ENCODE data around the gene LEP. TPM values are rescaled to one million over a fixed set of nuclear protein-coding genes. Genes with fewer than 3 reads are reported as not detected.
A peak's percentile ranks its signal among the peaks of the same experiment; 100 is the strongest.

The LEP gene
- total RNA-seq, 4 donors from 2014 or later, result not detected

- no peak for TF ChIP-seq POLR2A (IDR thresholded peaks at IDR 0.05)
- TF ChIP-seq, protein P1, sequence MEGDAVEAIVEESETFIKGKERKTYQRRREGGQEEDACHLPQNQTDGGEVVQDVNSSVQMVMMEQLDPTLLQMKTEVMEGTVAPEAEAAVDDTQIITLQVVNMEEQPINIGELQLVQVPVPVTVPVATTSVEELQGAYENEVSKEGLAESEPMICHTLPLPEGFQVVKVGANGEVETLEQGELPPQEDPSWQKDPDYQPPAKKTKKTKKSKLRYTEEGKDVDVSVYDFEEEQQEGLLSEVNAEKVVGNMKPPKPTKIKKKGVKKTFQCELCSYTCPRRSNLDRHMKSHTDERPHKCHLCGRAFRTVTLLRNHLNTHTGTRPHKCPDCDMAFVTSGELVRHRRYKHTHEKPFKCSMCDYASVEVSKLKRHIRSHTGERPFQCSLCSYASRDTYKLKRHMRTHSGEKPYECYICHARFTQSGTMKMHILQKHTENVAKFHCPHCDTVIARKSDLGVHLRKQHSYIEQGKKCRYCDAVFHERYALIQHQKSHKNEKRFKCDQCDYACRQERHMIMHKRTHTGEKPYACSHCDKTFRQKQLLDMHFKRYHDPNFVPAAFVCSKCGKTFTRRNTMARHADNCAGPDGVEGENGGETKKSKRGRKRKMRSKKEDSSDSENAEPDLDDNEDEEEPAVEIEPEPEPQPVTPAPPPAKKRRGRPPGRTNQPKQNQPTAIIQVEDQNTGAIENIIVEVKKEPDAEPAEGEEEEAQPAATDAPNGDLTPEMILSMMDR (IDR thresholded peaks at IDR 0.05), result no peak
- no peak overlapping the region for H3K4me3 ChIP-seq
- H3K27ac ChIP-seq, result no peak overlapping the region
- peaks cover 3 to 14% of the 10 kb centered on the region in 2 donors for H3K27me3 ChIP-seq
- H3K4me1 ChIP-seq, result no peaks in the 10 kb centered on the region
- intact Hi-C loops (cut with DNase I; ENCODE audit: low total_unique reads), result no loop called here
- peaks cover 0 to 12% of the 10 kb centered on the region in 2 donors for H3K9me3 ChIP-seq
- H3K36me3 ChIP-seq, result no peaks in the 10 kb centered on the region
- DNase-seq, result no peak
Observed at GRCh38 chr7:128197989-128198580, 43.0 kb upstream of the LEP start.

GRCh38 chr7:128200376-128200775, 40.7 kb upstream of the LEP start:
- TF ChIP-seq, protein P1 (IDR thresholded peaks at IDR 0.05), result no peak
- no peak for TF ChIP-seq POLR2A (IDR thresholded peaks at IDR 0.05)
- H3K27me3 ChIP-seq, result peaks cover 3 to 14% of the 10 kb centered on the region in 2 donors
- H3K9me3 ChIP-seq, result no peaks in the 10 kb centered on the region
- no peak for DNase-seq
- no peak overlapping the region for H3K4me3 ChIP-seq
- intact Hi-C loops (cut with DNase I; ENCODE audit: low total_unique reads), result loop anchor here (10.0 kb wide), 1 partner anchor 486 kb away; no protein-coding TSS in a partner anchor
- no peaks in the 10 kb centered on the region for H3K4me1 ChIP-seq
- H3K27ac ChIP-seq, result no peak overlapping the region
- no peaks in the 10 kb centered on the region for H3K36me3 ChIP-seq

- intact Hi-C loops (cut with DNase I; ENCODE audit: low total_unique reads), result loop anchor here (10.0 kb wide), 1 partner anchor 486 kb away; no protein-coding TSS in a partner anchor
- Histone ChIP-seq H3K27ac (no peak overlapping the region), H3K36me3 (no peaks in the 10 kb centered on the region), H3K4me3 (peak overlapping the region in 1 of 2 donors; percentile 13), H3K9me3 (no peaks in the 10 kb centered on the region), H3K27me3 (peaks cover 3 to 14% of the 10 kb centered on the region in 2 donors), H3K4me1 (no peaks in the 10 kb centered on the region)
- DNase-seq, result no peak
- TF ChIP-seq POLR2A (IDR thresholded peaks at IDR 0.05), result no peak
- TF ChIP-seq, protein P1 (IDR thresholded peaks at IDR 0.05), result no peak
Observed at GRCh38 chr7:128201067-128201689, 39.9 kb upstream of the LEP start.

DNA sequence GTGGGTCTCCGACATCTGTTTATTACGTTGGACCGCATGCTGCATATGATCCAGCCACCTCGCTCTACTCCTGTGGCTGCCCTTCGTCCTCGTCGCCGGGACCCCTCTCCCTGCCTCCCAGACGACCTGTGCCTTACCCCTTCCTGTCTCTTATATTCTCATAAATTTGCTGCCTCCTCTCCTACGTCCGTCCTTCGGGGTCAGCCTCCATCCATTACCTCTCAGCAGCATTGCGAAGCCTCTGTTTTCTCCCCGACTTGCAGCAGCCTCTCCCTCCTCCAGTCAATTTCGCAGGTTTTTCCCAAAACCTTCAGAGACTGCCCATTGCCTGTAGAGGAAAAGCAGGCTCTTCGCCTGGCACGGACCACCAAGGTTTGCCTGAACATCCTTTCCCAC, 39.4 kb upstream of the LEP start:
- peaks cover 3 to 14% of the 10 kb centered on the region in 2 donors for H3K27me3 ChIP-seq
- no peak for DNase-seq
- H3K9me3 ChIP-seq, result no peaks in the 10 kb centered on the region
- H3K36me3 ChIP-seq, result no peaks in the 10 kb centered on the region
- no peak overlapping the region for H3K4me3 ChIP-seq
- H3K4me1 ChIP-seq, result no peaks in the 10 kb centered on the region
- H3K27ac ChIP-seq, result no peak overlapping the region
- intact Hi-C loops (cut with DNase I; ENCODE audit: low total_unique reads), result loop anchor here (10.0 kb wide), 1 partner anchor 487 kb away; no protein-coding TSS in a partner anchor
- TF ChIP-seq, protein P1 (IDR thresholded peaks at IDR 0.05), result no peak
- no peak for TF ChIP-seq POLR2A (IDR thresholded peaks at IDR 0.05)

DNA sequence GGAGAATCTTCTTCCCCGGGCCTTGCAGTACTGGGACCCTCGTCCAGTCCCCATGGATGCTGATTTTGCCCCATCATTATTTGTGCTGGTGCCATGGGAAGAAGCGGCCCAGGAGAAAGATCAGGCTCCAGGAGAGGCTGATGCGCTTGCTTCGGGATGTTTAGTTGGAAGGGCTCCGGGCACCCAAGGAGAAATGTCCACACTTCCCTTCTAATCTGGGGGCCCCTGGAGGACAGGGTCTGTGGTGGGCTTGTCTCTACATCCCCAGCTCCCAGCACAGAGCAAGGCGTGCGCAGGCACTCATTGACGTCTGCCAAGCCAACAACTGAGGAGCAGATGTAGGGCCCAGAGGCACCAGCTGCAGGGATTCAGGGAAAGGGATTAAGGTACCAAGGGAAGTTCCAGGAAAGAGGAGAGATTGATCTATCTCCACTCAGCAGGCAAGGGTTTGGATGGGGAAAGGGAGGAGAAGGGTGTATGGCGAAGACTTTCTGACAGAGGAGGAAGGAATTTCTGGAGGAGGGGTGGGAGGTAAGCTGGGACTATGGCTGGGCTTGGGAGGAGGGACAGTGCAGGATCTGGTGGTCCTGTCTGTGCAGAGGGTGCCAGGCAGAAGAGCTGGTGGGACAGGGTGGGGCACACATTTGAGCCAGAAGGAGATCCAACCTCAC, 38.7 kb upstream of the LEP start:
- Histone ChIP-seq H3K4me3 (no peak overlapping the region), H3K27me3 (peaks cover 3 to 14% of the 10 kb centered on the region in 2 donors), H3K9me3 (no peaks in the 10 kb centered on the region), H3K4me1 (no peaks in the 10 kb centered on the region), H3K27ac (no peak overlapping the region), H3K36me3 (no peaks in the 10 kb centered on the region)
- intact Hi-C loops (cut with DNase I; ENCODE audit: low total_unique reads), result loop anchor here (10.0 kb wide), 1 partner anchor 488 kb away; no protein-coding TSS in a partner anchor
- TF ChIP-seq, protein P1 (IDR thresholded peaks at IDR 0.05), result no peak
- TF ChIP-seq POLR2A (IDR thresholded peaks at IDR 0.05), result no peak
- DNase-seq, result no peak

All from uterus (tissue), 4 donors.